ENCODE results near the gene TBC1D22A. TPM values are rescaled to one million over a fixed set of nuclear protein-coding genes. Genes with fewer than 3 reads are reported as not detected.

Gene TBC1D22A
- total RNA-seq, 1 experiment from 2014 or later, result 27.6 TPM

GRCh38 chr22:47158457-47158856, 396.0 kb downstream of the TBC1D22A start:
- no peak overlapping the region for H3K4me3 Mint-ChIP-seq (ENCODE audit: low read depth, unreplicated experiment)
- no peak overlapping the region for H3K27ac Mint-ChIP-seq (ENCODE audit: unreplicated experiment)
- no peak for DNase-seq
- H3K4me1 Mint-ChIP-seq (ENCODE audit: low read depth, unreplicated experiment), result no peaks in the 10 kb centered on the region
- no peaks in the 10 kb centered on the region for H3K27me3 Mint-ChIP-seq (ENCODE audit: unreplicated experiment)
- TF ChIP-seq CTCF (IDR thresholded peaks at IDR 0.05; ENCODE audit: unreplicated experiment), result no peak
- H3K36me3 Mint-ChIP-seq (ENCODE audit: insufficient read depth, unreplicated experiment), result peaks cover 6% of the 10 kb centered on the region
- H3K9me3 Mint-ChIP-seq (ENCODE audit: low read depth, unreplicated experiment), result no peaks in the 10 kb centered on the region
- CTCF ChIA-PET, result interaction anchor here (0.7 kb wide), 1 partner anchor 26 kb away, joined by 3 read pairs; no protein-coding TSS in a partner anchor
- intact Hi-C loops (cut with micrococcal nuclease; ENCODE audit: unreplicated experiment), result no loop called here
- no TSS peak for BruUV-seq (replicated peaks)

- Mint-ChIP-seq H3K27me3 (ENCODE audit: unreplicated experiment) (no peaks in the 10 kb centered on the region), H3K9me3 (ENCODE audit: low read depth, unreplicated experiment) (no peaks in the 10 kb centered on the region), H3K27ac (ENCODE audit: unreplicated experiment) (no peak overlapping the region), H3K4me1 (ENCODE audit: low read depth, unreplicated experiment) (no peaks in the 10 kb centered on the region), H3K36me3 (ENCODE audit: insufficient read depth, unreplicated experiment) (peaks cover 6% of the 10 kb centered on the region), H3K4me3 (ENCODE audit: low read depth, unreplicated experiment) (no peak overlapping the region)
- no peak for TF ChIP-seq CTCF (IDR thresholded peaks at IDR 0.05; ENCODE audit: unreplicated experiment)
- intact Hi-C loops (cut with micrococcal nuclease; ENCODE audit: unreplicated experiment), result no loop called here
- DNase-seq, result no peak
- no TSS peak for BruUV-seq (replicated peaks)
- CTCF ChIA-PET, result no interaction called here
Observed at GRCh38 chr22:47159592-47159991, 397.1 kb downstream of the TBC1D22A start.

GRCh38 chr22:47160141-47160541, 397.7 kb downstream of the TBC1D22A start:
- no peak for DNase-seq
- intact Hi-C loops (cut with micrococcal nuclease; ENCODE audit: unreplicated experiment), result no loop called here
- H3K4me3 Mint-ChIP-seq (ENCODE audit: low read depth, unreplicated experiment), result no peak overlapping the region
- H3K4me1 Mint-ChIP-seq (ENCODE audit: low read depth, unreplicated experiment), result no peaks in the 10 kb centered on the region
- H3K27me3 Mint-ChIP-seq (ENCODE audit: unreplicated experiment), result no peaks in the 10 kb centered on the region
- no peak for TF ChIP-seq CTCF (IDR thresholded peaks at IDR 0.05; ENCODE audit: unreplicated experiment)
- H3K36me3 Mint-ChIP-seq (ENCODE audit: insufficient read depth, unreplicated experiment), result peaks cover 6% of the 10 kb centered on the region
- H3K9me3 Mint-ChIP-seq (ENCODE audit: low read depth, unreplicated experiment), result no peaks in the 10 kb centered on the region
- no peak overlapping the region for H3K27ac Mint-ChIP-seq (ENCODE audit: unreplicated experiment)
- BruUV-seq (replicated peaks), result no TSS peak
- CTCF ChIA-PET, result no interaction called here

- no TSS peak for BruUV-seq (replicated peaks)
- Mint-ChIP-seq H3K36me3 (ENCODE audit: insufficient read depth, unreplicated experiment) (peaks cover 6% of the 10 kb centered on the region), H3K4me1 (ENCODE audit: low read depth, unreplicated experiment) (no peaks in the 10 kb centered on the region), H3K4me3 (ENCODE audit: low read depth, unreplicated experiment) (no peak overlapping the region), H3K27me3 (ENCODE audit: unreplicated experiment) (no peaks in the 10 kb centered on the region), H3K9me3 (ENCODE audit: low read depth, unreplicated experiment) (no peaks in the 10 kb centered on the region), H3K27ac (ENCODE audit: unreplicated experiment) (no peak overlapping the region)
- intact Hi-C loops (cut with micrococcal nuclease; ENCODE audit: unreplicated experiment), result no loop called here
- CTCF ChIA-PET, result no interaction called here
- no peak for DNase-seq
- TF ChIP-seq CTCF (IDR thresholded peaks at IDR 0.05; ENCODE audit: unreplicated experiment), result no peak
Observed at GRCh38 chr22:47160781-47161520, 398.5 kb downstream of the TBC1D22A start.
